Loucy (cell line): ENCODE results near the gene GPX3.

Experiments used
- EZH2phosphoT487 ChIP-seq: fragments of 200-600 bp; IDR thresholded peaks from 2 replicates; pipeline ENCODE4 v1.6.1; 2018; ENCODE audit warnings: antibody characterized with exemption, mild to moderate bottlenecking, moderate library complexity, borderline replicate concordance
- TF ChIP-seq, protein P1 (sequence below): fragments of 200-600 bp; sonication (generic); conservative IDR thresholded peaks from 2 replicates; pipeline ENCODE4 v1.5.1; 2014; ENCODE audit warnings: mild to moderate bottlenecking, antibody characterized with exemption, low read length

DNA sequence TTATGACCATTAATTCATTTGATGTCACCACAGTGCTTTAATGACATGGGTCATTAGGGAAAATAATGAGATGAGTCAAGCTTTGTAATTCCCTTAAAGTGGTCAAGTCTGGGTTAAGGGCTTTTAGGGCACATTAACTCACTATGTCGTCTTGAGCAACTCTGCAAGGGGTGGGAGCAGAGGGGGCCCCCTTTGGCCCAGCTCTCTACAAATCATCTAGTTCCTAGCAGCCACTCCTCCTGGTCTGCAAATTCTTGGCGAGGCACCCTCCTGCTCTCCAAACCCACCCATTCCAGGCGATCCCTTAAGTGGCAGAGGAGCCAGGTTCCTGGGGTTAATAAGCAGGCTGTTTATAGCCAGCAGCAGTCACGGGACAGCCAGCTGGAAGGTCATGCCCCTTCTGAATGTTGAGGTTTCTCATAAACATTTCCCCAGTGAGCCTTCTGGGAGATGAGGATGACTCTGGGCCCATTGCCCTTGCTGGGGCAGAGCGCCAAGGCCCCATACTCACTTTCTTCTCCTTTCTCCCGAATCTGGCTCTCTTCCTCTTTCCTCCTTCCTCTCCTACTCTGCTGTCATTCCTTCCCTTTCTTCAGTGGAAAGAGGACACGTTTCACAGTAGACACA lies 14.3 kb upstream of the GPX3 start:
- TF ChIP-seq, protein P1, sequence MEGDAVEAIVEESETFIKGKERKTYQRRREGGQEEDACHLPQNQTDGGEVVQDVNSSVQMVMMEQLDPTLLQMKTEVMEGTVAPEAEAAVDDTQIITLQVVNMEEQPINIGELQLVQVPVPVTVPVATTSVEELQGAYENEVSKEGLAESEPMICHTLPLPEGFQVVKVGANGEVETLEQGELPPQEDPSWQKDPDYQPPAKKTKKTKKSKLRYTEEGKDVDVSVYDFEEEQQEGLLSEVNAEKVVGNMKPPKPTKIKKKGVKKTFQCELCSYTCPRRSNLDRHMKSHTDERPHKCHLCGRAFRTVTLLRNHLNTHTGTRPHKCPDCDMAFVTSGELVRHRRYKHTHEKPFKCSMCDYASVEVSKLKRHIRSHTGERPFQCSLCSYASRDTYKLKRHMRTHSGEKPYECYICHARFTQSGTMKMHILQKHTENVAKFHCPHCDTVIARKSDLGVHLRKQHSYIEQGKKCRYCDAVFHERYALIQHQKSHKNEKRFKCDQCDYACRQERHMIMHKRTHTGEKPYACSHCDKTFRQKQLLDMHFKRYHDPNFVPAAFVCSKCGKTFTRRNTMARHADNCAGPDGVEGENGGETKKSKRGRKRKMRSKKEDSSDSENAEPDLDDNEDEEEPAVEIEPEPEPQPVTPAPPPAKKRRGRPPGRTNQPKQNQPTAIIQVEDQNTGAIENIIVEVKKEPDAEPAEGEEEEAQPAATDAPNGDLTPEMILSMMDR: no peak
- TF ChIP-seq EZH2phosphoT487: no peak
